ENCODE measurements around the gene OR10A4.
"Not testable (repeated sequence)": the region's sequence is repeated elsewhere in the genome, so short reads cannot be mapped to it uniquely, and the experiment has no call there.

The OR10A4 gene

DNA sequence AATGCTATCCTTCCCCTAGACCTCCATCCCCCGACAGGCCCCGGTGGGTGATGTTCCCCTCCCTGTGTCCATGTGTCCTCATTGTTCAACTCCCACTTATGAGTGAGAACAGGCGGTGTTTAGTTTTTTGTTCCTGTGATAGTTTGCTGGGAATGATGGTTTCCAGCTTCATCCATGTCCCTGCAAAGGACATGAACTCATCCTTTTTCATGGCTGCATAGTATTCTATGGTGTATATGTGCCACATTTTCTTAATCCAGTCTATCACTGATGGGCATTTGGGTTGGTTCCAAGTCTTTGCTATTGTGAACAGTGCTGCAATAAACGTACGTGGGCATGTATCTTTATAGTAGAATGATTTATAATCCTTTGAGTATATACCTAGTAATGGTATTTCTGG, 11.3 kb downstream of the OR10A4 start:
- POLR2A ChIA-PET, CTCF ChIA-PET: not testable (repeated sequence)

DNA sequence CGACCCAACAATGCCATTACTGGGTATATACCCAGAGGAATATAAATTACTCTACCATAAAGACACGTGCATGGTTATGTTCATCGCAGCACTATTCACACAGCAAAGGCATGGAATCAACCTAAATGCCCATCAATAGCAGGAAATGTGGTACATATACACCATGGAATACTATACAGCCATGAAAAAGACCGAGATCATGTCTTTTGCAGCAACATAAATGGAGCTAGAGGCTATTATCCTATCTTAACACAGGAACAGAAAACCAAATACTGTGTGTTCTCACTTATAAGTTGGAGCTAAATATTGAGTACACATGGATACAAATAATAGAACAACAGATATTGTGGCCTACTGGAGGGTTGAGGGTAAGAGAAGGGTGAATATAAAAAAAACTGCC, 12.4 kb downstream of the OR10A4 start:
- CTCF ChIA-PET, result interaction anchor here (1.1 kb wide), 1 partner anchor 12 kb away, joined by 3 read pairs; no protein-coding TSS in a partner anchor
- Histone ChIP-seq H3K36me3 (ENCODE audit: control insufficient read depth in 2 of 2, insufficient read depth in 1 of 2, low read length in 2 of 2) (no peaks in the 10 kb centered on the region), H3K27ac (ENCODE audit: extremely low read depth, low read depth, low read length) (no peak overlapping the region), H3K9me3 (ENCODE audit: control insufficient read depth, insufficient read depth, low read depth, low read length) (no peaks in the 10 kb centered on the region), H3K4me1 (ENCODE audit: control insufficient read depth, insufficient read depth, low read length) (no peaks in the 10 kb centered on the region), H3K4me3 (ENCODE audit: low read depth, low read length) (no peak overlapping the region)
- POLR2A ChIA-PET, result no interaction called here
- TF ChIP-seq OVOL3 (tag by site-specific recombination; IDR thresholded peaks at IDR 0.05), result no peak
- peak; percentile 74 for TF ChIP-seq ZNF146 (tag by site-specific recombination; IDR thresholded peaks at IDR 0.05)

More for the DNA sequence above, 11.3 kb downstream of the OR10A4 start:
- peak; percentile 81 for TF ChIP-seq ZNF146 (tag by site-specific recombination; IDR thresholded peaks at IDR 0.05)
- not testable (repeated sequence) for H3K4me3 ChIP-seq (ENCODE audit: low read depth, low read length); H3K4me1 ChIP-seq (ENCODE audit: control insufficient read depth, insufficient read depth, low read length); H3K27ac ChIP-seq (ENCODE audit: extremely low read depth, low read depth, low read length); H3K36me3 ChIP-seq (ENCODE audit: control insufficient read depth in 2 of 2, insufficient read depth in 1 of 2, low read length in 2 of 2); H3K9me3 ChIP-seq (ENCODE audit: control insufficient read depth, insufficient read depth, low read depth, low read length)

DNA sequence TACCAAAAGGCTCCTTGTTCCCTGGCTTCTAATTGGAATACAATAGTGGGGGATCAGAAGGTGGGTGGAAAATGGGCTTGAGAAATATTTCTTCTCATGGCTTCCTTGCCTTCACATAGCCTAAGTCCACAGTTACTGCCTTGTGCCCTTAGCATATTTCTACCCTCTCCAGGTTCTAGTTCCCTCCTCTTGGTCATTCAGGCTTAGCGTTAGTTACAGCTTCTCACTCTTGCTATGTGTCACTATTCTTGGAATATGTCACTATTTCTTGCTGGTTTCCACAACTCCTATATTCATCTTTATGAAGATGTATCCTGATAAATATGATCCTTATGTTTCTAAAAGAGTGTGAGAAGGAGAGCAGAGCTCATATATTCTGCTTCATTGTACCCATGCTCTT, 13.4 kb downstream of the OR10A4 start:
- ChIA-PET CTCF (interaction anchor here (0.6 to 1.1 kb wide), 2 partner anchors 11 to 552 kb away, joined by 3 read pairs; no protein-coding TSS in a partner anchor), POLR2A (no interaction called here)
- no peak overlapping the region for H3K4me3 ChIP-seq (ENCODE audit: low read depth, low read length)
- no peaks in the 10 kb centered on the region for H3K9me3 ChIP-seq (ENCODE audit: control insufficient read depth, insufficient read depth, low read depth, low read length)
- no peak overlapping the region for H3K27ac ChIP-seq (ENCODE audit: extremely low read depth, low read depth, low read length)
- H3K36me3 ChIP-seq (ENCODE audit: control insufficient read depth in 2 of 2, insufficient read depth in 1 of 2, low read length in 2 of 2), result no peaks in the 10 kb centered on the region
- TF ChIP-seq ZNF843 (tag by site-specific recombination; IDR thresholded peaks at IDR 0.05) (no peak), ZNF521 (tag by site-specific recombination; IDR thresholded peaks at IDR 0.05) (no peak), ZNF335 (tag by site-specific recombination; conservative IDR thresholded peaks at IDR 0.05) (no peak)
- TF ChIP-seq, protein P1, sequence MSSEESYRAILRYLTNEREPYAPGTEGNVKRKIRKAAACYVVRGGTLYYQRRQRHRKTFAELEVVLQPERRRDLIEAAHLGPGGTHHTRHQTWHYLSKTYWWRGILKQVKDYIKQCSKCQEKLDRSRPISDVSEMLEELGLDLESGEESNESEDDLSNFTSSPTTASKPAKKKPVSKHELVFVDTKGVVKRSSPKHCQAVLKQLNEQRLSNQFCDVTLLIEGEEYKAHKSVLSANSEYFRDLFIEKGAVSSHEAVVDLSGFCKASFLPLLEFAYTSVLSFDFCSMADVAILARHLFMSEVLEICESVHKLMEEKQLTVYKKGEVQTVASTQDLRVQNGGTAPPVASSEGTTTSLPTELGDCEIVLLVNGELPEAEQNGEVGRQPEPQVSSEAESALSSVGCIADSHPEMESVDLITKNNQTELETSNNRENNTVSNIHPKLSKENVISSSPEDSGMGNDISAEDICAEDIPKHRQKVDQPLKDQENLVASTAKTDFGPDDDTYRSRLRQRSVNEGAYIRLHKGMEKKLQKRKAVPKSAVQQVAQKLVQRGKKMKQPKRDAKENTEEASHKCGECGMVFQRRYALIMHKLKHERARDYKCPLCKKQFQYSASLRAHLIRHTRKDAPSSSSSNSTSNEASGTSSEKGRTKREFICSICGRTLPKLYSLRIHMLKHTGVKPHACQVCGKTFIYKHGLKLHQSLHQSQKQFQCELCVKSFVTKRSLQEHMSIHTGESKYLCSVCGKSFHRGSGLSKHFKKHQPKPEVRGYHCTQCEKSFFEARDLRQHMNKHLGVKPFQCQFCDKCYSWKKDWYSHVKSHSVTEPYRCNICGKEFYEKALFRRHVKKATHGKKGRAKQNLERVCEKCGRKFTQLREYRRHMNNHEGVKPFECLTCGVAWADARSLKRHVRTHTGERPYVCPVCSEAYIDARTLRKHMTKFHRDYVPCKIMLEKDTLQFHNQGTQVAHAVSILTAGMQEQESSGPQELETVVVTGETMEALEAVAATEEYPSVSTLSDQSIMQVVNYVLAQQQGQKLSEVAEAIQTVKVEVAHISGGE (tag by site-specific recombination; conservative IDR thresholded peaks at IDR 0.05; ENCODE audit: low read depth), result no peak
- TF ChIP-seq, protein P2, sequence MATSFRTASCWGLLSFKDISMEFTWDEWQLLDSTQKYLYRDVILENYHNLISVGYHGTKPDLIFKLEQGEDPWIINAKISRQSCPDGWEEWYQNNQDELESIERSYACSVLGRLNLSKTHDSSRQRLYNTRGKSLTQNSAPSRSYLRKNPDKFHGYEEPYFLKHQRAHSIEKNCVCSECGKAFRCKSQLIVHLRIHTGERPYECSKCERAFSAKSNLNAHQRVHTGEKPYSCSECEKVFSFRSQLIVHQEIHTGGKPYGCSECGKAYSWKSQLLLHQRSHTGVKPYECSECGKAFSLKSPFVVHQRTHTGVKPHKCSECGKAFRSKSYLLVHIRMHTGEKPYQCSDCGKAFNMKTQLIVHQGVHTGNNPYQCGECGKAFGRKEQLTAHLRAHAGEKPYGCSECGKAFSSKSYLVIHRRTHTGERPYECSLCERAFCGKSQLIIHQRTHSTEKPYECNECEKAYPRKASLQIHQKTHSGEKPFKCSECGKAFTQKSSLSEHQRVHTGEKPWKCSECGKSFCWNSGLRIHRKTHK (tag by site-specific recombination; IDR thresholded peaks at IDR 0.05), result no peak
- TF ChIP-seq, protein P3, sequence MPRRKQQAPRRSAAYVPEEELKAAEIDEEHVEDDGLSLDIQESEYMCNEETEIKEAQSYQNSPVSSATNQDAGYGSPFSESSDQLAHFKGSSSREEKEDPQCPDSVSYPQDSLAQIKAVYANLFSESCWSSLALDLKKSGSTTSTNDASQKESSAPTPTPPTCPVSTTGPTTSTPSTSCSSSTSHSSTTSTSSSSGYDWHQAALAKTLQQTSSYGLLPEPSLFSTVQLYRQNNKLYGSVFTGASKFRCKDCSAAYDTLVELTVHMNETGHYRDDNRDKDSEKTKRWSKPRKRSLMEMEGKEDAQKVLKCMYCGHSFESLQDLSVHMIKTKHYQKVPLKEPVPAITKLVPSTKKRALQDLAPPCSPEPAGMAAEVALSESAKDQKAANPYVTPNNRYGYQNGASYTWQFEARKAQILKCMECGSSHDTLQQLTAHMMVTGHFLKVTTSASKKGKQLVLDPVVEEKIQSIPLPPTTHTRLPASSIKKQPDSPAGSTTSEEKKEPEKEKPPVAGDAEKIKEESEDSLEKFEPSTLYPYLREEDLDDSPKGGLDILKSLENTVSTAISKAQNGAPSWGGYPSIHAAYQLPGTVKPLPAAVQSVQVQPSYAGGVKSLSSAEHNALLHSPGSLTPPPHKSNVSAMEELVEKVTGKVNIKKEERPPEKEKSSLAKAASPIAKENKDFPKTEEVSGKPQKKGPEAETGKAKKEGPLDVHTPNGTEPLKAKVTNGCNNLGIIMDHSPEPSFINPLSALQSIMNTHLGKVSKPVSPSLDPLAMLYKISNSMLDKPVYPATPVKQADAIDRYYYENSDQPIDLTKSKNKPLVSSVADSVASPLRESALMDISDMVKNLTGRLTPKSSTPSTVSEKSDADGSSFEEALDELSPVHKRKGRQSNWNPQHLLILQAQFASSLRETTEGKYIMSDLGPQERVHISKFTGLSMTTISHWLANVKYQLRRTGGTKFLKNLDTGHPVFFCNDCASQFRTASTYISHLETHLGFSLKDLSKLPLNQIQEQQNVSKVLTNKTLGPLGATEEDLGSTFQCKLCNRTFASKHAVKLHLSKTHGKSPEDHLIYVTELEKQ (tag by site-specific recombination; IDR thresholded peaks at IDR 0.05; ENCODE audit: borderline replicate concordance), result no peak
- no peaks in the 10 kb centered on the region for H3K4me1 ChIP-seq (ENCODE audit: control insufficient read depth, insufficient read depth, low read length)

DNA sequence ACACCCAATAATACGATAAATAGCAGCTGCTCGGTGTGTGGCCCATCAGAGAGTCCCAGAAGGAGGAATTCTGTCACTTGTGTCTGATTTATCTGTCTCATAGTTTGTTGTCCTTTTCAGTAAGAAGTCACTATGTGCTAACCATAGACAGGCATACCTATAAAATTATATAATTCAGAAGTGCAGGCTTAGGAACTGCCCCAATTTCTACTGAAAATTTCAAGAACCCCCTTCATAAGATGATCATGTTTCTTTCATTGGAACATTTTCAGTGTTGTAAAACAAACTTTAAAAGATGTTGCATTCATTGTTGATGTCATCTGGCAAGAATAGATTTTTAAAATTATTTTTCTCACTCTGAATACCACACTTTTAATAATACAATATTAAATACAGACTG, 16.0 kb downstream of the OR10A4 start, which contains the start of gene OR2D2:
Gene OR2D2, minus strand, starts transcription at position 101 of the 400 bp plus-strand sequence. Its CDS starts 0 bp downstream, at position 101.
- ChIA-PET POLR2A (no interaction called here), CTCF (no interaction called here)
- no peak within 1 kb of the TSS for H3K27ac ChIP-seq (ENCODE audit: extremely low read depth, low read depth, low read length)
- H3K9me3 ChIP-seq (ENCODE audit: control insufficient read depth, insufficient read depth, low read depth, low read length), result no peaks in the 10 kb centered on the region
- no peak within 1 kb of the TSS for H3K4me3 ChIP-seq (ENCODE audit: low read depth, low read length)
- H3K4me1 ChIP-seq (ENCODE audit: control insufficient read depth, insufficient read depth, low read length), result no peaks in the 10 kb centered on the region
- H3K36me3 ChIP-seq (ENCODE audit: control insufficient read depth in 2 of 2, insufficient read depth in 1 of 2, low read length in 2 of 2), result no peaks in the 10 kb centered on the region
- TF ChIP-seq ZNF843 (tag by site-specific recombination; IDR thresholded peaks at IDR 0.05), result no peak
- TF ChIP-seq, protein P4, sequence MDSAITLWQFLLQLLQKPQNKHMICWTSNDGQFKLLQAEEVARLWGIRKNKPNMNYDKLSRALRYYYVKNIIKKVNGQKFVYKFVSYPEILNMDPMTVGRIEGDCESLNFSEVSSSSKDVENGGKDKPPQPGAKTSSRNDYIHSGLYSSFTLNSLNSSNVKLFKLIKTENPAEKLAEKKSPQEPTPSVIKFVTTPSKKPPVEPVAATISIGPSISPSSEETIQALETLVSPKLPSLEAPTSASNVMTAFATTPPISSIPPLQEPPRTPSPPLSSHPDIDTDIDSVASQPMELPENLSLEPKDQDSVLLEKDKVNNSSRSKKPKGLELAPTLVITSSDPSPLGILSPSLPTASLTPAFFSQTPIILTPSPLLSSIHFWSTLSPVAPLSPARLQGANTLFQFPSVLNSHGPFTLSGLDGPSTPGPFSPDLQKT (IDR thresholded peaks at IDR 0.05; ENCODE audit: borderline replicate concordance, low read depth, low read length), result no peak
- TF ChIP-seq, protein P5, sequence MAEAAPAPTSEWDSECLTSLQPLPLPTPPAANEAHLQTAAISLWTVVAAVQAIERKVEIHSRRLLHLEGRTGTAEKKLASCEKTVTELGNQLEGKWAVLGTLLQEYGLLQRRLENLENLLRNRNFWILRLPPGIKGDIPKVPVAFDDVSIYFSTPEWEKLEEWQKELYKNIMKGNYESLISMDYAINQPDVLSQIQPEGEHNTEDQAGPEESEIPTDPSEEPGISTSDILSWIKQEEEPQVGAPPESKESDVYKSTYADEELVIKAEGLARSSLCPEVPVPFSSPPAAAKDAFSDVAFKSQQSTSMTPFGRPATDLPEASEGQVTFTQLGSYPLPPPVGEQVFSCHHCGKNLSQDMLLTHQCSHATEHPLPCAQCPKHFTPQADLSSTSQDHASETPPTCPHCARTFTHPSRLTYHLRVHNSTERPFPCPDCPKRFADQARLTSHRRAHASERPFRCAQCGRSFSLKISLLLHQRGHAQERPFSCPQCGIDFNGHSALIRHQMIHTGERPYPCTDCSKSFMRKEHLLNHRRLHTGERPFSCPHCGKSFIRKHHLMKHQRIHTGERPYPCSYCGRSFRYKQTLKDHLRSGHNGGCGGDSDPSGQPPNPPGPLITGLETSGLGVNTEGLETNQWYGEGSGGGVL (tag by site-specific recombination; IDR thresholded peaks at IDR 0.05), result no peak
- TF ChIP-seq YY1 (tag by site-specific recombination; IDR thresholded peaks at IDR 0.05), result no peak
- no peak for TF ChIP-seq KLF1 (tag by site-specific recombination; IDR thresholded peaks at IDR 0.05)
- TF ChIP-seq ZNF426 (tag by site-specific recombination; IDR thresholded peaks at IDR 0.05), result no peak
- no peak for TF ChIP-seq ZNF548 (tag by site-specific recombination; IDR thresholded peaks at IDR 0.05)
